AG09319 (cell line): Measurements from ENCODE around the gene NT5C2.

Experiments
- DNase-seq: peaks from one replicate; pipeline ENCODE4 v3.0.0-alpha.2; 2010; ENCODE audit warnings: low read depth; ENCODE audit errors: extremely low read depth
- TF ChIP-seq, protein P1 (sequence below): IDR thresholded peaks from 2 replicates; pipeline ENCODE4 v1.5.1; 2011; ENCODE audit warnings: low read depth, mild to moderate bottlenecking, inconsistent platforms, low read length, moderate library complexity

The NT5C2 gene

DNA sequence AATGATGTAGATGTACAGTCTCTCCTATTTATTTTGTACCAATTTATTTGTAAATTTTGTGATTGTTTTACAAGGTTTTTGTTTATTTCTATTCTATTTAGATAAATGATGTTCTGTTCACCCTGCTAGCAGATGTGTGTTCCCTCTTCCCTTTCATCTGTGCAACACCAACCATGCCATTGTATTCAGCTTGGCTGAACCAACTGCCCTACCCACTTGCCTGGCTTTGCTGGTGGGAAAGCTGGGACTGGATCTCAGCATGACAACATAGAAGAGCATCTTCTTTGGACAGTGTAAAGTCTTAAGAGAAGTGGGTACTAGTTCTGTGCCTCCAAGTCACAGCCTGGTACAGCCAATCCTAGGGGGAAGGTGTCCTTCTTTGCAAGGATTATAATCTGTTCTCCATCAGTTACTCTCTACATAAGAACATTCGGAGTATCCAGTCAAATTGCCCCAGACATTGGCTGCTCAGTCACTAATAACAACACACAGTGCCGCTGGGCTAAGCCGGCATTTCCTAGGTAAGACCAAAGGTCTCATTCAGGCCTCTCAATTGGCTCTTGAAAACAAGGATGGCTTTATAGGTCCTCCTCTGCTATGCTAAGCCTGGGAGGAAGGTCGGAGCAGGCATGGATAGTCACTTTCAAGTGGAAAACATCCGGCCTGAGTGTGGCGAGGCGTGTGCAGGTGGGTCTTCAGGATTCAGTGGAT, 109.7 kb downstream of the NT5C2 start:
- TF ChIP-seq, protein P1, sequence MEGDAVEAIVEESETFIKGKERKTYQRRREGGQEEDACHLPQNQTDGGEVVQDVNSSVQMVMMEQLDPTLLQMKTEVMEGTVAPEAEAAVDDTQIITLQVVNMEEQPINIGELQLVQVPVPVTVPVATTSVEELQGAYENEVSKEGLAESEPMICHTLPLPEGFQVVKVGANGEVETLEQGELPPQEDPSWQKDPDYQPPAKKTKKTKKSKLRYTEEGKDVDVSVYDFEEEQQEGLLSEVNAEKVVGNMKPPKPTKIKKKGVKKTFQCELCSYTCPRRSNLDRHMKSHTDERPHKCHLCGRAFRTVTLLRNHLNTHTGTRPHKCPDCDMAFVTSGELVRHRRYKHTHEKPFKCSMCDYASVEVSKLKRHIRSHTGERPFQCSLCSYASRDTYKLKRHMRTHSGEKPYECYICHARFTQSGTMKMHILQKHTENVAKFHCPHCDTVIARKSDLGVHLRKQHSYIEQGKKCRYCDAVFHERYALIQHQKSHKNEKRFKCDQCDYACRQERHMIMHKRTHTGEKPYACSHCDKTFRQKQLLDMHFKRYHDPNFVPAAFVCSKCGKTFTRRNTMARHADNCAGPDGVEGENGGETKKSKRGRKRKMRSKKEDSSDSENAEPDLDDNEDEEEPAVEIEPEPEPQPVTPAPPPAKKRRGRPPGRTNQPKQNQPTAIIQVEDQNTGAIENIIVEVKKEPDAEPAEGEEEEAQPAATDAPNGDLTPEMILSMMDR = no peak
- DNase-seq = no peak

DNA sequence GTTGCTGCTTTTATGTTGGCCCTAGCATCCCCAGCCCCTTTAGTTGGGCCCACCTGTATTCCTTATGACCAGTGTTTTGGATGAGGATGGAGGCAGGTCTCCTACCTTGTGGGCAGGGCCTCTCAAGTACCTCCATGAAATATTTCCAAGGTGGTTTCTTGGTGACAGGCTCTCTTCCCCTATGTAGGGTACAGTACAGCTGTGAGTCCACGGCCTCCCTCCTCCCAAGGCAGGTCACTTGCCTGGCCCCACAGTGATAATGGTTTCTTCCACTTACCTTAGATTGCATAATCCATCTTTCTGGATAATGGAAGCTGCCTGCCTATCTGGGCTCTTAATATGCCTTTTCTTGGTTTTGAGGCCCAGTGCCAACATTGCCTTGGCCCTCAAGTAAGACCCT, 110.4 kb downstream of the NT5C2 start:
- no peak for DNase-seq
- TF ChIP-seq, protein P1 = no peak

DNA sequence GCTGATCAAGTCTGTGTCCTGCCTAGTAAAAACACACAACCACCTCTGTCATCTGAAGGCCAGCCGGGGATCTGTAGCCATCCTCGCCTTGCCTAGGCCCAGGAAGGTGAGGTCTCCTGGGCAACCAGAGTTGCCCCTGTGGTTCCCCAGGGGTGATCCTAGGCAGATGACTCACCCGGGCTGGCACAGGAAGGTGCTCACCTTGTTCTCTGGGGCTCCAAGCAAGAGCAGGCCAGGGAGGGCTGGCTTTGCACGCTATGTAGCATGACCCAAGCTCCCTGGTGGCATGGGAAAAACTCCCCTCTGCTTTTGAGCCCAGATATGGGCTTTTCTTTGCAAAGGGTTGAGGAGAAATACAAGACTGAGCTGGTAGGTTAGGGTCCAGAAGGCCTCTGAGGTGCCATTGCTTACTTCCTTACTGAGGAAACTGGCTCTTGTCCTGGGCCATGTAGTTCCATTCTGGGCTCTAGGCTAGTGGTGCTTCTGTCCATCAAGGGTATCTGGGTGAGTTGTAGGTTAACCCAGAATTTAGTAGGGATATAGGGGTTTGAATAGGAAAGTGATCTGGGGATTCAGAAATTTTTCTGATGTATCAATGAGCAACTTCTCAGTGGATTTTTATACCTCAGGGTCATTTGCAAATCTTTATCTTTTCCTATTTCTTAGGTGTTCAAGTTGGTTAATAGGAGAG, 112.0 kb downstream of the NT5C2 start:
- no peak for DNase-seq
- TF ChIP-seq, protein P1 = no peak

DNA sequence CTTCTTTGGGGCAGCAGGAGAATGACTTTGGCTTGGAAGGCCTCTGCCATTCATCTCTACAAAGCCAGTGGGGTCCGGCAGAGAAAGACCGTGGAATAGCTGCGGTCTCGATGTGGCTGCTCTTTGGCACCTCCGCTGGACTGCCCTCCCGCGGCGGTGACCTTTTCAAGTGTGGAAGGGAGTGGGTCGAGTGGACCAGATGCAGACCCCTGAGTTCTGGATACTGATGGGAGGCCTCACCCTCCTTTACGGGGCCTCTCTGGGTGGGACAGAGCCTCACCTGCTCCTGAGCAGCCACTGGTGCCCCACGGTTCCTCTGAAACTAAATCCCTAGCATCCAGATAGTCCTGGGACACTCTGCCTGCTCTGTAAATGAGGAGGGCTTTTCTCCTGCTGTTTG, 113.1 kb downstream of the NT5C2 start:
- DNase-seq = no peak
- TF ChIP-seq, protein P1 = no peak

DNA sequence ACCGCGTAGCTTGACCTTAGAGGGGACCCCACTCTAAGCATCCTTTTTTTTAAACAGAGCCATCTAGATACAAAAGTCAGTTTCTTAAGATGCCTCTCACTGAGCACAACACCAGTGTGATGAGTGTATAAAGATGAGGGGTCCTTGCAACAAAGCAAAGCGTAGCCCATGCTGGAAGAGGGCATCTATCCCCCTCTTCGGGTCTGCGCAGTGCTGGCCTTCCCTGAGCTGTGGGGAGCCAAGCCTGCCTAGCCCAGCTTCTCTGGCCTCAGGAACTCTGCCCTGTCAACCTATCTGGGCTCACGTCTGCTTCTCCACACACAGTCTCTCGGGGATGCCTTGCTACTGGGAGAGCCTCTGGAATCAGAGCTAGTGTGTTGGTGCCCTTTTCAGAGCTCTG, 114.0 kb downstream of the NT5C2 start:
- TF ChIP-seq, protein P1 = no peak
- no peak for DNase-seq

DNA sequence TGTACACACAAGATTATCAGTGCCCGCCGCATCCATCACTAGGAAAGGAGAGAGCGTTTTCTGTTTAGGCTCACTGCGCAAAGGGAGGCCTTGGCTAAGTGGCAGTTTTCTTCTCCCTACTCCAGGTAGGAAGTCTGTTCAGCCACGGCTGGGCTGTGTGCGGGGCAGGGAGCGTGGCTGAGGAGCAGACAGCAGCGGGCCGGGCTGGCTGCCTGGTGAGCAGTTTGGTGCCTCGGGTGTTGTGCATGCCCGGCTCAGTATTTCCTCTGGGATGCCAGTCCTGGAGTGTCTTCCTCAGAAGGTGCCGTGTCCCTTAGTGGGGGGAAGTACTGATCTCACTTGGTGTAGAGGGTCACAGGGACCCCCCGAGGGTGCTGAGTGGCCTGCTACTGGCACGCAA, 114.4 kb downstream of the NT5C2 start:
- no peak for DNase-seq
- TF ChIP-seq, protein P1 = no peak

DNA sequence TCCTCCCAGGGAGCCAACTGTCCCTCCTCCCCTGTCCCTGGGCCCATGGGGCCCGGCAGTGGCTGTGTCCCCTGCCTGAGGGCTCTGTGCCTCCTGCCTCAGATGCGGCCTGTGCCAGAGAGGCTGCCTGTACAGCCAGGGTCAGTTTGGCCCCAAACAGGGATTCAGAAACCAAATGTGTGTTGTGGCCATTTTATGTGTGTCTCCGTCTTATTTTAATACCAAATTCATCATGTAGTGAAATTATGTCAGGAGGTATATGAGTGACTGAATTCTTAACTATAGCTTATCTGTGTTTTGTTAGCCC, 114.8 kb downstream of the NT5C2 start:
- no peak for DNase-seq
- TF ChIP-seq, protein P1 = no peak
